ENCODE measurements around the gene RALGPS2. TPM values are rescaled to one million over a fixed set of nuclear protein-coding genes. Genes with fewer than 3 reads are reported as not detected.

Gene RALGPS2
- total and polyA plus RNA-seq, 12 donors: 2.5 to 36.7 (median 12.9) TPM

GRCh38 chr1:178874966-178875365 lies 149.9 kb downstream of the RALGPS2 start:
- TF ChIP-seq, protein P1, sequence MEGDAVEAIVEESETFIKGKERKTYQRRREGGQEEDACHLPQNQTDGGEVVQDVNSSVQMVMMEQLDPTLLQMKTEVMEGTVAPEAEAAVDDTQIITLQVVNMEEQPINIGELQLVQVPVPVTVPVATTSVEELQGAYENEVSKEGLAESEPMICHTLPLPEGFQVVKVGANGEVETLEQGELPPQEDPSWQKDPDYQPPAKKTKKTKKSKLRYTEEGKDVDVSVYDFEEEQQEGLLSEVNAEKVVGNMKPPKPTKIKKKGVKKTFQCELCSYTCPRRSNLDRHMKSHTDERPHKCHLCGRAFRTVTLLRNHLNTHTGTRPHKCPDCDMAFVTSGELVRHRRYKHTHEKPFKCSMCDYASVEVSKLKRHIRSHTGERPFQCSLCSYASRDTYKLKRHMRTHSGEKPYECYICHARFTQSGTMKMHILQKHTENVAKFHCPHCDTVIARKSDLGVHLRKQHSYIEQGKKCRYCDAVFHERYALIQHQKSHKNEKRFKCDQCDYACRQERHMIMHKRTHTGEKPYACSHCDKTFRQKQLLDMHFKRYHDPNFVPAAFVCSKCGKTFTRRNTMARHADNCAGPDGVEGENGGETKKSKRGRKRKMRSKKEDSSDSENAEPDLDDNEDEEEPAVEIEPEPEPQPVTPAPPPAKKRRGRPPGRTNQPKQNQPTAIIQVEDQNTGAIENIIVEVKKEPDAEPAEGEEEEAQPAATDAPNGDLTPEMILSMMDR (IDR thresholded peaks at IDR 0.05): no peak
- no peak for TF ChIP-seq POLR2A (IDR thresholded peaks at IDR 0.05)
- WGBS, 4 donors: 88 to 100% (median 97%) methylated on average over 2 of the region's 2 CpGs
- intact Hi-C loops (cut with DNase I): no loop called here
- Histone ChIP-seq H3K27me3 (no peaks in the 10 kb centered on the region), H3K27ac (no peak overlapping the region), H3K4me3 (no peak overlapping the region), H3K9me3 (replicated peaks in 1 of 3) (no peaks in the 10 kb centered on the region), H3K36me3 (replicated peaks in 1 of 2) (no peaks in the 10 kb centered on the region), H3K4me1 (replicated peaks in 1 of 2) (peaks cover 15 to 17% of the 10 kb centered on the region in 2 donors)
- DNase-seq: no peak

- intact Hi-C loops (cut with DNase I): no loop called here
- Histone ChIP-seq H3K9me3 (replicated peaks in 1 of 3) (no peaks in the 10 kb centered on the region), H3K36me3 (replicated peaks in 1 of 2) (no peaks in the 10 kb centered on the region), H3K4me1 (replicated peaks in 1 of 2) (peaks cover 14 to 17% of the 10 kb centered on the region in 2 donors), H3K4me3 (no peak overlapping the region), H3K27me3 (no peaks in the 10 kb centered on the region), H3K27ac (no peak overlapping the region)
- no peak for TF ChIP-seq POLR2A (IDR thresholded peaks at IDR 0.05)
- TF ChIP-seq, protein P1 (IDR thresholded peaks at IDR 0.05): no peak
- DNase-seq: no peak
Observed at GRCh38 chr1:178875936-178876335, 150.9 kb downstream of the RALGPS2 start.

DNA sequence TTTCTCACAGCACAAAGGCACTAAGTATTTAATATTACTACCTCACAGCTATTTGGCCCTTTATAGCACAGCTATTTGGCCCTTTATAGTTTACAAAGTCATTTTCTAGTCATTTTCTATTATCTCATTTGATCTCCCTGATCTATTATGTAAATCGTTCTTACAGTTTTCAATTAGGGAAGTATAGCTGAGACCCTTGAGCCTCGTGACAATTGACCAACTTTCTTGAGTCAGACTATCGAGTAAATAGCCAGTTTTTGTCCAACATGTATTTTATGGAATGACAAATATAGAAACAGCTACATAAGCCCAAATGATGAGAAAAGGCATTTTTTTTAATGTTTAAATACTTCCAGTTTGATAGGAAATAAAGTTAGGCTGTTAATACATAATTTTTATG lies 152.9 kb downstream of the RALGPS2 start:
- intact Hi-C loops (cut with DNase I): no loop called here
- DNase-seq: no peak
- 84 to 90% (median 88%) methylated on average over 3 of the region's 3 CpGs for WGBS, 4 donors
- Histone ChIP-seq H3K4me3 (no peak overlapping the region), H3K27me3 (no peaks in the 10 kb centered on the region), H3K36me3 (replicated peaks in 1 of 2) (no peaks in the 10 kb centered on the region), H3K9me3 (replicated peaks in 1 of 3) (no peaks in the 10 kb centered on the region), H3K4me1 (replicated peaks in 1 of 2) (peaks cover 0 to under 1% of the 10 kb centered on the region in 2 donors), H3K27ac (no peak overlapping the region)
- TF ChIP-seq POLR2A (IDR thresholded peaks at IDR 0.05): no peak
- TF ChIP-seq, protein P1 (IDR thresholded peaks at IDR 0.05): no peak

GRCh38 chr1:178881950-178882349 lies 156.9 kb downstream of the RALGPS2 start:
- Histone ChIP-seq H3K4me3 (no peak overlapping the region), H3K27me3 (no peaks in the 10 kb centered on the region), H3K4me1 (replicated peaks in 1 of 2) (no peaks in the 10 kb centered on the region), H3K36me3 (replicated peaks in 1 of 2) (no peaks in the 10 kb centered on the region), H3K27ac (no peak overlapping the region), H3K9me3 (replicated peaks in 1 of 3) (no peaks in the 10 kb centered on the region)
- intact Hi-C loops (cut with DNase I): no loop called here
- TF ChIP-seq, protein P1 (IDR thresholded peaks at IDR 0.05): no peak
- no peak for TF ChIP-seq POLR2A (IDR thresholded peaks at IDR 0.05)
- WGBS, 4 donors: 95 to 98% (median 95%) methylated on average over 3 of the region's 3 CpGs
- DNase-seq: no peak

Measured in adrenal gland (tissue), 12 donors.